ENCODE data around the gene GP1BB.

GRCh38 chr22:19763458-19764298, 40.3 kb downstream of the GP1BB start:
- TF ChIP-seq ZBTB2 (CRISPR knock-in tag; IDR thresholded peaks at IDR 0.05; ENCODE audit: low read depth) = no peak
- TF ChIP-seq JUND (CRISPR knock-in tag; IDR thresholded peaks at IDR 0.05) = no peak
- TF ChIP-seq ZBTB40 (IDR thresholded peaks at IDR 0.05) = no peak
- TF ChIP-seq ZBTB40 (CRISPR knock-in tag; IDR thresholded peaks at IDR 0.05) = no peak
- no peak for TF ChIP-seq RFX5 (IDR thresholded peaks at IDR 0.05; ENCODE audit: low read depth, low read length)
- TF ChIP-seq GTF3A (CRISPR knock-in tag; conservative IDR thresholded peaks at IDR 0.05) = no peak
- no peak for TF ChIP-seq CTCF (CRISPR knock-in tag; IDR thresholded peaks at IDR 0.05)
- no peak for TF ChIP-seq MAX (IDR thresholded peaks at IDR 0.05)

Data from HepG2 (cell line).